ENCODE measurements around the gene ENG. TPM values are rescaled to one million over a fixed set of nuclear protein-coding genes. Genes with fewer than 3 reads are reported as not detected.

The ENG gene
- polyA plus RNA-seq, 1 of the 3 experiments (the other 2 are of a cell fraction), result 18.8 TPM

GRCh38 chr9:127808347-127809001 is 46.0 kb downstream of the ENG start (continued):
- TF ChIP-seq USF2 (IDR thresholded peaks at IDR 0.05; ENCODE audit: borderline replicate concordance, low read depth, low read length) (no peak), RFX5 (IDR thresholded peaks at IDR 0.05; ENCODE audit: low read length) (no peak), USF1 (IDR thresholded peaks at IDR 0.05; ENCODE audit: borderline replicate concordance, low read depth) (no peak), TEAD4 (IDR thresholded peaks at IDR 0.05; ENCODE audit: borderline replicate concordance, insufficient read depth) (no peak), SIN3A (IDR thresholded peaks at IDR 0.05; ENCODE audit: borderline replicate concordance, low read depth, low read length) (no peak), GATA2 (CRISPR knock-in tag; IDR thresholded peaks at IDR 0.05) (no peak)

GRCh38 chr9:127806871-127807270 is 47.6 kb downstream of the ENG start:
- ChIA-PET CTCF (interaction anchor here (4.0 kb wide), 1 partner anchor 63 kb away, joined by 17 read pairs; no protein-coding TSS in a partner anchor), POLR2A (no interaction called here)
- no peak overlapping the region for H2AFZ ChIP-seq (ENCODE audit: low read depth)
- H3K9me2 ChIP-seq, result no peaks in the 10 kb centered on the region
- no peak overlapping the region for H3K27ac ChIP-seq (ENCODE audit: low read depth in 2 of 2, low read length in 1 of 2)
- H3K79me2 ChIP-seq (ENCODE audit: insufficient read depth), result peaks cover 35% of the 10 kb centered on the region
- no peaks in the 10 kb centered on the region for H3K27me3 ChIP-seq (ENCODE audit: insufficient read depth)
- peaks cover 12 to 16% of the 10 kb centered on the region in 2 experiments; a peak in 3 of 4 replicates for H3K4me1 ChIP-seq (ENCODE audit: control insufficient read depth in 1 of 2, insufficient read depth in 2 of 2, low read depth in 1 of 2, low read length in 1 of 2)
- no peaks in the 10 kb centered on the region for H3K9me3 ChIP-seq
- H3K4me3 ChIP-seq (ENCODE audit: low read depth in 2 of 2, low read length in 1 of 2), result no peak overlapping the region
- H3K4me2 ChIP-seq, result no peak overlapping the region
- H3F3A ChIP-seq (replicated peaks; ENCODE audit: insufficient read depth), result peaks cover 9% of the 10 kb centered on the region
- H3K9ac ChIP-seq, result no peak overlapping the region
- no peaks in the 10 kb centered on the region for H4K20me1 ChIP-seq (ENCODE audit: insufficient read depth)
- no peak for DNase-seq
- 91% methylated on average over 7 of the region's 14 CpGs for WGBS (ENCODE audit: low lambda C conversion rate)
- peaks cover 28 to 41% of the 10 kb centered on the region in 2 experiments for H3K36me3 ChIP-seq (replicated peaks in 1 of 2; ENCODE audit: control insufficient read depth in 1 of 2, insufficient read depth in 2 of 2, low read length in 1 of 2)
- TF ChIP-seq CTCF (IDR thresholded peaks at IDR 0.05) (no peak), FOXM1 (IDR thresholded peaks at IDR 0.05; ENCODE audit: low read depth) (no peak), EP300 (IDR thresholded peaks at IDR 0.05; ENCODE audit: borderline replicate concordance in 1 of 2, low read depth in 1 of 2, low read length in 1 of 2) (no peak), SIN3A (IDR thresholded peaks at IDR 0.05; ENCODE audit: borderline replicate concordance, low read depth, low read length) (no peak), IRF3 (IDR thresholded peaks at IDR 0.05; ENCODE audit: low read depth, low read length) (no peak), RCOR1 (IDR thresholded peaks at IDR 0.05; ENCODE audit: low read length) (no peak), MAX (IDR thresholded peaks at IDR 0.05; ENCODE audit: low read depth) (no peak), GABPA (IDR thresholded peaks at IDR 0.05; ENCODE audit: low read depth) (no peak), MXI1 (IDR thresholded peaks at IDR 0.05; ENCODE audit: low read depth, low read length) (no peak), RFX5 (IDR thresholded peaks at IDR 0.05; ENCODE audit: low read length) (no peak), CHD2 (IDR thresholded peaks at IDR 0.05; ENCODE audit: low read length, partially characterized antibody) (no peak), ZBTB33 (IDR thresholded peaks at IDR 0.05; ENCODE audit: borderline replicate concordance, low read depth) (no peak), TAF1 (IDR thresholded peaks at IDR 0.05; ENCODE audit: borderline replicate concordance, low read depth, low read length) (no peak), PBX3 (IDR thresholded peaks at IDR 0.05) (no peak), GATA2 (CRISPR knock-in tag; IDR thresholded peaks at IDR 0.05) (no peak), POLR2AphosphoS5 (IDR thresholded peaks at IDR 0.05; ENCODE audit: low read depth, low read length) (no peak), NRF1 (IDR thresholded peaks at IDR 0.05; ENCODE audit: low read depth, low read length) (no peak), FOXJ3 (CRISPR knock-in tag; IDR thresholded peaks at IDR 0.05) (no peak), TCF12 (IDR thresholded peaks at IDR 0.05) (no peak)

All from SK-N-SH (cell line).